Measurements from ENCODE around the gene RSL24D1.

RSL24D1 gene

DNA sequence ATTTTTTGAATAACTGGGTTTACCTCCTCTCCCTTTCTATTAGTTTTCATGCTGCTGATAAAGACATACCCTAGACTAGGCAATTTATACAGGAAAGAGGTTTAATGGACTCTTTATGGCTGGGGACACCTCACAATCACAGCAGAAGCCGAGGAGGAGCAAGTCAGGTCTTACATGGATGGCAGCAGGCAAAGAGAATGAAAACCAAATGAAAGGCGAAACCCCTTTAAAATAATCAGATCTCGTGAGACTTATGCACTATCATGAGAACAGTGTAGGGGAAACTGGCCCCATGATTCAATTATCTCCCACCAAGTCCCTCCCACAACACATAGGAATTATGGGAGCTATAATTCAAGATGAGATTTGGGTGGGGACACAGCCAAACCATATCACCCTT is 2.0 kb upstream of the RSL24D1 start:
- no peak overlapping the region for H3K27ac ChIP-seq (ENCODE audit: poor library complexity, severe bottlenecking)
- TF ChIP-seq, protein P1, sequence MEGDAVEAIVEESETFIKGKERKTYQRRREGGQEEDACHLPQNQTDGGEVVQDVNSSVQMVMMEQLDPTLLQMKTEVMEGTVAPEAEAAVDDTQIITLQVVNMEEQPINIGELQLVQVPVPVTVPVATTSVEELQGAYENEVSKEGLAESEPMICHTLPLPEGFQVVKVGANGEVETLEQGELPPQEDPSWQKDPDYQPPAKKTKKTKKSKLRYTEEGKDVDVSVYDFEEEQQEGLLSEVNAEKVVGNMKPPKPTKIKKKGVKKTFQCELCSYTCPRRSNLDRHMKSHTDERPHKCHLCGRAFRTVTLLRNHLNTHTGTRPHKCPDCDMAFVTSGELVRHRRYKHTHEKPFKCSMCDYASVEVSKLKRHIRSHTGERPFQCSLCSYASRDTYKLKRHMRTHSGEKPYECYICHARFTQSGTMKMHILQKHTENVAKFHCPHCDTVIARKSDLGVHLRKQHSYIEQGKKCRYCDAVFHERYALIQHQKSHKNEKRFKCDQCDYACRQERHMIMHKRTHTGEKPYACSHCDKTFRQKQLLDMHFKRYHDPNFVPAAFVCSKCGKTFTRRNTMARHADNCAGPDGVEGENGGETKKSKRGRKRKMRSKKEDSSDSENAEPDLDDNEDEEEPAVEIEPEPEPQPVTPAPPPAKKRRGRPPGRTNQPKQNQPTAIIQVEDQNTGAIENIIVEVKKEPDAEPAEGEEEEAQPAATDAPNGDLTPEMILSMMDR (IDR thresholded peaks at IDR 0.05; ENCODE audit: poor library complexity, severe bottlenecking), result no peak
- H3K27me3 ChIP-seq (ENCODE audit: insufficient read depth, poor library complexity, severe bottlenecking), result no peaks in the 10 kb centered on the region
- H3K36me3 ChIP-seq (ENCODE audit: low read depth), result peaks cover 21% of the 10 kb centered on the region
- ATAC-seq (ENCODE audit: low read depth) (no peak), DNase-seq (ENCODE audit: low spot score) (no peak)
- peaks cover 24% of the 10 kb centered on the region for H3K4me1 ChIP-seq (ENCODE audit: insufficient read depth, poor library complexity, severe bottlenecking)
- H3K4me3 ChIP-seq (ENCODE audit: severe bottlenecking), result no peak overlapping the region
- no peaks in the 10 kb centered on the region for H3K9me3 ChIP-seq (ENCODE audit: severe bottlenecking)

DNA sequence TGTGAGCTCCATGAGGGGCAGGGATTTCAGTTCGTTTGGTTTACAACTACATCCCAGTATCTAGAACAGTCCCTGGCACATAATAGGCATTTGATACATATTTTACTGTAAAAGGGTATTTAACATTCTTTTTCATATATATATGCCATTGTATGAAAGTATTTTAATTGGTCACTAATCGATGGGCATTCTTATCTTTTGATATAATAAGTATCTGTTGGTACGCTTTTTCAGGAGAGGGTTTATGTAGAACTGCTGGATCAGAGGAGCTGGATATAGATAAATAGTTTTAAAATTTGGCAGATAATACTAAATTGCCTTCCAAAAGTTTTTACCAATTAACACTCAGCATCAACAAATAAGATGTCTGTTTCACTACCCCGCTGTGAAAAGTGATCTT is 978 bp upstream of the RSL24D1 start:
- Histone ChIP-seq H3K4me1 (ENCODE audit: insufficient read depth, poor library complexity, severe bottlenecking) (peaks cover 28% of the 10 kb centered on the region), H3K9me3 (ENCODE audit: severe bottlenecking) (no peaks in the 10 kb centered on the region)
- ATAC-seq (ENCODE audit: low read depth), result no peak

DNA sequence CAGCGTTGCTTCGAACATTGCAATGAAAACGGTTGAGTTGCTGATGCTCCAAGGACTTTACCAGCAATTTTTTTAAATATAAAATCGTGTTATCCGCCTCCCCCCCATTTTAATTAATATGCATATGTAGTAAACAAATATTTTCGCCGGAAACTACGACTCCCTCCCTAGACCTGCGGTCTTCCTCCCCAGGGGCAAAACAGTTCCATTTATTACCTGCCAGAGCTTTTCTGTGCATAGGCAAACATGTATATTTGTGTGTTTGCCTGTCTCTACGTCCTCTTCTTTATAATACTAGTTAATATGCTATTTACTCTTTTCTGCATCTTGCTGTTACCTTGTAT is 593 bp upstream of the RSL24D1 start:
- H3K27ac ChIP-seq (ENCODE audit: poor library complexity, severe bottlenecking), result peak overlapping the region; percentile 67
- H3K4me1 ChIP-seq (ENCODE audit: insufficient read depth, poor library complexity, severe bottlenecking), result peaks cover 28% of the 10 kb centered on the region
- no peaks in the 10 kb centered on the region for H3K27me3 ChIP-seq (ENCODE audit: insufficient read depth, poor library complexity, severe bottlenecking)
- H3K9me3 ChIP-seq (ENCODE audit: severe bottlenecking), result no peaks in the 10 kb centered on the region
- H3K36me3 ChIP-seq (ENCODE audit: low read depth), result peaks cover 35% of the 10 kb centered on the region
- H3K4me3 ChIP-seq (ENCODE audit: severe bottlenecking), result peak overlapping the region; percentile 91
- TF ChIP-seq, protein P1 (IDR thresholded peaks at IDR 0.05; ENCODE audit: poor library complexity, severe bottlenecking), result no peak
- no peak for DNase-seq (ENCODE audit: low spot score)
- no peak; the same call in 2 of the 3 replicates for ATAC-seq (ENCODE audit: low read depth)

More for the DNA sequence above, 978 bp upstream of the RSL24D1 start:
- Histone ChIP-seq H3K27ac (ENCODE audit: poor library complexity, severe bottlenecking) (peak overlapping the region; percentile 67), H3K4me3 (ENCODE audit: severe bottlenecking) (peak overlapping the region; percentile 91), H3K36me3 (ENCODE audit: low read depth) (peaks cover 31% of the 10 kb centered on the region), H3K27me3 (ENCODE audit: insufficient read depth, poor library complexity, severe bottlenecking) (no peaks in the 10 kb centered on the region)
- TF ChIP-seq, protein P1 (IDR thresholded peaks at IDR 0.05; ENCODE audit: poor library complexity, severe bottlenecking), result no peak
- DNase-seq (ENCODE audit: low spot score), result no peak

DNA sequence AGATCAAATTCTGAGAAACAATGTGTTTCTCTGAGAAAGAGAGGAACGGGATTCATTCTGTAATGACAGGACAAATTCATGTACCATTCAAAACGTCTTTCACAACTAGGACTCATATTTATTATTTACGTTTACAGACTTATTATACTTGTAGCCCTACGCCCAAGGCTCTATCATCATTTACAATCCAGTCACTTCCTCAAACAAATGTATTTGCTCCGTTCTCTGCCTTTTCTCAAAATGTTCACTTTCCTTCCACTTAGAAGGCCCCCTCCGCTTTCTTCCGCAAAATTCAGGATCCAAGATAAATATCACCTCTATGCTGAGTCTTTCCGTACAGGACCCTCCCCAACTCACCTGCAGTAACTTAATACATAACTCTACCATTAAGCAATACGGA is 745 bp downstream of the RSL24D1 start:
- Histone ChIP-seq H3K27ac (ENCODE audit: poor library complexity, severe bottlenecking) (peak overlapping the region; percentile 67), H3K9me3 (ENCODE audit: severe bottlenecking) (no peaks in the 10 kb centered on the region), H3K4me1 (ENCODE audit: insufficient read depth, poor library complexity, severe bottlenecking) (peaks cover 28% of the 10 kb centered on the region), H3K27me3 (ENCODE audit: insufficient read depth, poor library complexity, severe bottlenecking) (no peaks in the 10 kb centered on the region), H3K36me3 (ENCODE audit: low read depth) (peaks cover 48% of the 10 kb centered on the region), H3K4me3 (ENCODE audit: severe bottlenecking) (peak overlapping the region; percentile 91)
- TF ChIP-seq, protein P1 (IDR thresholded peaks at IDR 0.05; ENCODE audit: poor library complexity, severe bottlenecking), result no peak
- no peak; the same call in 2 of the 3 replicates for ATAC-seq (ENCODE audit: low read depth)
- no peak for DNase-seq (ENCODE audit: low spot score)

DNA sequence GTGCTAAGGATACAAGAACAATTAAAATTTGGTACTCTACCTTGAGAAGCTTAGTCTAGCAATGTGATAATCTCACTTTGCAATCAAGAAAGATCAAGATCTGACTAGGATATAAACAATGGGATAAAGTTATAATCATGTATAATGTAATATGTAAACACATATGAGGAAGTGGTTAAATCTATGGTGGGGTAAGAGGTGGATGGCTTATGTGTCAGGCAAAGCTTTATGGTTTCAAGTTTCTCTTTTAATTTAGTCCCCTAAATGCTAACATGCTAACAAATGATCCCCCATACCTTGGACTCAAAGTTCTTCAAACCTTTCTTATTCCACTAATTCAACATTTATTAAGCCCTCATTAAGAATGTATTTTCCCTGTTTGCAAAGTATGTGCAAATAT is 2.5 kb downstream of the RSL24D1 start:
- H3K4me3 ChIP-seq (ENCODE audit: severe bottlenecking), result no peak overlapping the region
- H3K36me3 ChIP-seq (ENCODE audit: low read depth), result peaks cover 66% of the 10 kb centered on the region
- ATAC-seq (ENCODE audit: low read depth), result no peak
- no peaks in the 10 kb centered on the region for H3K9me3 ChIP-seq (ENCODE audit: severe bottlenecking)
- TF ChIP-seq, protein P1 (IDR thresholded peaks at IDR 0.05; ENCODE audit: poor library complexity, severe bottlenecking), result no peak
- no peak for DNase-seq (ENCODE audit: low spot score)
- no peak overlapping the region for H3K27ac ChIP-seq (ENCODE audit: poor library complexity, severe bottlenecking)
- H3K4me1 ChIP-seq (ENCODE audit: insufficient read depth, poor library complexity, severe bottlenecking), result peaks cover 28% of the 10 kb centered on the region
- no peaks in the 10 kb centered on the region for H3K27me3 ChIP-seq (ENCODE audit: insufficient read depth, poor library complexity, severe bottlenecking)

Data from RWPE2 (cell line).